GM18505 (cell line): ENCODE results near the gene PFKFB2.
A peak's percentile ranks its signal among the peaks of the same experiment; 100 is the strongest.

Experiments used
- ATAC-seq: cut with Tn5 transposase; IDR thresholded peaks from one replicate; pipeline ENCODE4 v1.9.1; 2021; ENCODE audit not compliant: unreplicated experiment
- POLR2A ChIP-seq: IDR thresholded peaks from 4 replicates; pipeline ENCODE4 v1.6.1; 2011; ENCODE audit warnings: borderline replicate concordance; ENCODE audit not compliant: insufficient read depth, insufficient read length; ENCODE audit errors: extremely low read depth

PFKFB2 gene

GRCh38 chr1:207088701-207089626, 35.9 kb downstream of the PFKFB2 start, which contains the start of gene C4BPB:
Gene C4BPB, plus strand, starts transcription at chr1:207088860. Its CDS starts 672 bp downstream, at chr1:207089532.
- TF ChIP-seq POLR2A = no peak

GRCh38 chr1:207089627-207090355, 36.7 kb downstream of the PFKFB2 start:
- TF ChIP-seq POLR2A = no peak
- ATAC-seq = no peak

More at GRCh38 chr1:207088701-207089626, 35.9 kb downstream of the PFKFB2 start, which contains the start of gene C4BPB:
- ATAC-seq = no peak

- no peak for TF ChIP-seq POLR2A
- ATAC-seq = no peak
Observed at GRCh38 chr1:207091200-207091908, 38.3 kb downstream of the PFKFB2 start.

GRCh38 chr1:207093944-207094343, 40.9 kb downstream of the PFKFB2 start:
- no peak for ATAC-seq
- no peak for TF ChIP-seq POLR2A

GRCh38 chr1:207097871-207098324, 44.8 kb downstream of the PFKFB2 start:
- peak; percentile 71 for ATAC-seq

GRCh38 chr1:207101720-207102119, 48.6 kb downstream of the PFKFB2 start:
- no peak for ATAC-seq
- no peak for TF ChIP-seq POLR2A

More at GRCh38 chr1:207097871-207098324, 44.8 kb downstream of the PFKFB2 start:
- no peak for TF ChIP-seq POLR2A

GRCh38 chr1:207102146-207102545, 49.1 kb downstream of the PFKFB2 start:
- no peak for TF ChIP-seq POLR2A
- ATAC-seq = no peak

GRCh38 chr1:207102659-207103058, 49.6 kb downstream of the PFKFB2 start:
- TF ChIP-seq POLR2A = no peak
- no peak for ATAC-seq

GRCh38 chr1:207103892-207104373, 50.9 kb downstream of the PFKFB2 start, which contains the start of gene C4BPA:
Gene C4BPA, plus strand, starts transcription at chr1:207104233. Its CDS starts 8,793 bp downstream, at chr1:207113026.
- TF ChIP-seq POLR2A = no peak
- ATAC-seq = no peak

GRCh38 chr1:207109004-207109403, 55.9 kb downstream of the PFKFB2 start:
- no peak for ATAC-seq
- no peak for TF ChIP-seq POLR2A

GRCh38 chr1:207112616-207113296, 59.7 kb downstream of the PFKFB2 start:
- no peak for ATAC-seq
- TF ChIP-seq POLR2A = no peak

- ATAC-seq = no peak
Observed at GRCh38 chr1:207115269-207115668, 62.2 kb downstream of the PFKFB2 start.

More at GRCh38 chr1:207115269-207115668, 62.2 kb downstream of the PFKFB2 start:
- TF ChIP-seq POLR2A = no peak
